Keratinocyte (primary cell): ENCODE data around the gene SUCNR1. TPM values are rescaled to one million over a fixed set of nuclear protein-coding genes. Genes with fewer than 3 reads are reported as not detected.

Experiments
- DNase-seq: peaks from one replicate; pipeline ENCODE4 v3.0.0-alpha.2; 2011; ENCODE audit warnings: low read depth, missing footprints, low spot score
- FAIRE-seq: peaks from 2 replicates; lab custom pipeline; 2011; peaks lifted over from hg19 to GRCh38; lab: Jason Lieb, UNC
- H2AFZ ChIP-seq: 2 replicates; pipeline ENCODE4 v1.6.0; 2012; ENCODE audit warnings: low read length, control low read depth, inconsistent platforms; ENCODE audit not compliant: control insufficient read depth
- H3K27ac ChIP-seq: 2 replicates; pipeline ENCODE4 v1.5.1; 2011; ENCODE audit warnings: low read length; ENCODE audit not compliant: control insufficient read depth, insufficient read depth
- H3K27me3 ChIP-seq: 3 replicates; pipeline ENCODE4 v1.6.0; 2011; ENCODE audit warnings: low read length; ENCODE audit not compliant: control insufficient read depth, insufficient read depth; ENCODE audit errors: extremely low read depth
- H3K36me3 ChIP-seq, 2 experiments: 2 replicates in 1 of 2; 3 replicates in 1 of 2; pipeline ENCODE4 v1.5.1; 2011; ENCODE audit warnings: low read length in 2 of 2, mild to moderate bottlenecking in 1 of 2; ENCODE audit not compliant: control insufficient read depth in 2 of 2, insufficient read depth in 2 of 2; ENCODE audit errors: extremely low read depth in 1 of 2
- H3K4me1 ChIP-seq: 3 replicates; pipeline ENCODE4 v1.5.1; 2011; ENCODE audit warnings: low read length; ENCODE audit not compliant: control insufficient read depth, insufficient read depth; ENCODE audit errors: extremely low read depth
- H3K4me2 ChIP-seq: 3 replicates; pipeline ENCODE4 v1.6.0; 2011; ENCODE audit warnings: low read depth, low read length; ENCODE audit not compliant: control insufficient read depth, insufficient read depth; ENCODE audit errors: extremely low read depth
- H3K4me3 ChIP-seq, 3 experiments: fragments of 200-600 bp in 1 of 3; sonication (generic) in 1 of 3; 2 replicates in 2 of 3; 3 replicates in 1 of 3; pipeline ENCODE4 v1.5.1; 2011 to 2016; ENCODE audit warnings: low read length in 3 of 3, mild to moderate bottlenecking in 3 of 3, control low read depth in 2 of 3, inconsistent platforms in 1 of 3, low read depth in 1 of 3, mixed read lengths in 1 of 3, mixed run types in 1 of 3, moderate library complexity in 1 of 3; ENCODE audit not compliant: control insufficient read depth in 2 of 3, insufficient read depth in 2 of 3; ENCODE audit errors: extremely low read depth in 1 of 3
- H3K79me2 ChIP-seq: 2 replicates; pipeline ENCODE4 v1.6.0; 2012; ENCODE audit warnings: low read length; ENCODE audit not compliant: control insufficient read depth, insufficient read depth
- H3K9ac ChIP-seq: 3 replicates; pipeline ENCODE4 v1.6.0; 2011; ENCODE audit warnings: low read length; ENCODE audit not compliant: control insufficient read depth, insufficient read depth; ENCODE audit errors: extremely low read depth
- H3K9me1 ChIP-seq: 3 replicates; pipeline ENCODE4 v1.6.0; 2011; ENCODE audit warnings: low read length; ENCODE audit not compliant: control insufficient read depth, insufficient read depth; ENCODE audit errors: extremely low read depth
- H3K9me3 ChIP-seq: 2 replicates; pipeline ENCODE4 v1.5.1; 2012; ENCODE audit warnings: low read depth, low read length; ENCODE audit not compliant: control insufficient read depth
- H4K20me1 ChIP-seq: 3 replicates; pipeline ENCODE4 v1.6.0; 2011; ENCODE audit warnings: low read length; ENCODE audit not compliant: control insufficient read depth, insufficient read depth; ENCODE audit errors: extremely low read depth
- CTCF ChIP-seq, 3 experiments: IDR thresholded peaks in 1 of 3; conservative IDR thresholded peaks in 1 of 3; optimal IDR thresholded peaks in 1 of 3; 2 replicates in 2 of 3; 3 replicates in 1 of 3; pipeline versions ENCODE3 to v1.5.1; 2011; ENCODE audit warnings: low read length in 3 of 3, mild to moderate bottlenecking in 3 of 3, moderate library complexity in 2 of 3, control low read depth in 1 of 3, inconsistent platforms in 1 of 3; ENCODE audit not compliant: insufficient read depth in 2 of 3; ENCODE audit errors: extremely low read depth in 1 of 3
- EZH2 ChIP-seq: IDR thresholded peaks from one replicate; pipeline ENCODE4 v1.6.1; 2012; ENCODE audit warnings: inconsistent platforms, mild to moderate bottlenecking, low read length, moderate library complexity
- dilution Hi-C: fragments of 300-500 bp; cut with MboI; formaldehyde crosslinking; loops from one replicate; pipeline ENCODE4 v1.7.0; 2020; ENCODE audit warnings: low sequenced_read_pairs; ENCODE audit not compliant: extremely low pct_ligation_motif_present
- polyA plus RNA-seq, 5 experiments: library from polyadenylated mRNA; depleted of rRNA in 3 of 5; stranded (reverse) in 3 of 5; stranded (forward) in 1 of 5; unstranded in 1 of 5; fragments of >200 nt; gene quantifications; 1 replicate in 1 of 5; 2 replicates in 3 of 5; 3 replicates in 1 of 5; pipeline versions ENCODE4 v1.2.1 to v1.2.3, GENCODE V29; 2011 to 2012; ENCODE audit warnings: missing spikeins in 2 of 5, low read depth in 1 of 5, low replicate concordance in 1 of 5

SUCNR1 gene
- polyA plus RNA-seq, 1 donor (not counting 4 experiments of a cell fraction or from before 2014, with no cell fraction given): not detected

- TF ChIP-seq EZH2 (no peak), CTCF (optimal IDR thresholded peaks at IDR 0.05 in 1 of 3, IDR thresholded peaks at IDR 0.05 in 1 of 3, conservative IDR thresholded peaks at IDR 0.05 in 1 of 3; ENCODE audit: extremely low read depth in 1 of 3, insufficient read depth in 2 of 3, low read length in 3 of 3) (no peak)
- H4K20me1 ChIP-seq: no peaks in the 10 kb centered on the region
- FAIRE-seq (no peak), DNase-seq (no peak)
- no peak overlapping the region for H3K27ac ChIP-seq
- H3K9me1 ChIP-seq: no peaks in the 10 kb centered on the region
- H3K4me3 ChIP-seq: no peak overlapping the region
- no peaks in the 10 kb centered on the region for H3K4me1 ChIP-seq
- no peak overlapping the region for H3K9ac ChIP-seq
- H3K27me3 ChIP-seq: no peaks in the 10 kb centered on the region
- H3K9me3 ChIP-seq: no peaks in the 10 kb centered on the region
- H3K79me2 ChIP-seq: no peaks in the 10 kb centered on the region
- dilution Hi-C loops: no loop called here
- H2AFZ ChIP-seq: no peak overlapping the region
- H3K4me2 ChIP-seq: no peak overlapping the region
- no peaks in the 10 kb centered on the region for H3K36me3 ChIP-seq
Measured at GRCh38 chr3:151903501-151903991, 30.1 kb downstream of the SUCNR1 start.

GRCh38 chr3:151905647-151906046 lies 32.2 kb downstream of the SUCNR1 start:
- H2AFZ ChIP-seq: no peak overlapping the region
- no peaks in the 10 kb centered on the region for H3K9me3 ChIP-seq
- no peaks in the 10 kb centered on the region for H3K36me3 ChIP-seq
- no peaks in the 10 kb centered on the region for H4K20me1 ChIP-seq
- dilution Hi-C loops: no loop called here
- H3K27ac ChIP-seq: no peak overlapping the region
- no peak overlapping the region for H3K4me2 ChIP-seq
- FAIRE-seq: no peak
- no peaks in the 10 kb centered on the region for H3K9me1 ChIP-seq
- H3K4me3 ChIP-seq: no peak overlapping the region
- H3K27me3 ChIP-seq: no peaks in the 10 kb centered on the region
- peaks cover 7% of the 10 kb centered on the region for H3K4me1 ChIP-seq
- no peak for DNase-seq
- TF ChIP-seq EZH2 (no peak), CTCF (optimal IDR thresholded peaks at IDR 0.05 in 1 of 3, IDR thresholded peaks at IDR 0.05 in 1 of 3, conservative IDR thresholded peaks at IDR 0.05 in 1 of 3; ENCODE audit: extremely low read depth in 1 of 3, insufficient read depth in 2 of 3, low read length in 3 of 3) (no peak)
- H3K79me2 ChIP-seq: no peaks in the 10 kb centered on the region
- H3K9ac ChIP-seq: no peak overlapping the region
